Measurements from ENCODE around the gene ANKRD34A. TPM values are rescaled to one million over a fixed set of nuclear protein-coding genes. Genes with fewer than 3 reads are reported as not detected.

The ANKRD34A gene
- total RNA-seq, 1 experiment from 2014 or later, result 1.1 TPM

GRCh38 chr1:145983960-145984830 lies 19.8 kb upstream of the ANKRD34A start:
- intact Hi-C loops (cut with micrococcal nuclease), result no loop called here
- Histone ChIP-seq H3K36me3 (ENCODE audit: control insufficient read depth in 1 of 2, insufficient read depth in 2 of 2, low read length in 2 of 2) (no peaks in the 10 kb centered on the region), H3K27ac (ENCODE audit: low read depth, low read length) (no peak overlapping the region), H3K79me2 (ENCODE audit: insufficient read depth, low read length) (no peaks in the 10 kb centered on the region), H3K4me1 (ENCODE audit: control insufficient read depth in 1 of 2, insufficient read depth in 2 of 2, low read length in 2 of 2) (peaks cover 29 to 47% of the 10 kb centered on the region in 2 experiments), H3K9me3 (ENCODE audit: control insufficient read depth in 1 of 2, insufficient read depth in 1 of 2, low read depth in 1 of 2, low read length in 2 of 2) (no peaks in the 10 kb centered on the region), H4K20me1 (ENCODE audit: insufficient read depth) (no peaks in the 10 kb centered on the region), H3K4me3 (replicated peaks in 1 of 2; ENCODE audit: low read depth in 1 of 2, low read length in 2 of 2) (no peak overlapping the region), H3K4me2 (ENCODE audit: low read length) (peak overlapping the region; percentile 65; the same call in 1 of the 2 replicates), H3K9me2 (ENCODE audit: insufficient read depth) (no peaks in the 10 kb centered on the region), H3K27me3 (ENCODE audit: insufficient read depth, low read length) (no peaks in the 10 kb centered on the region), H3K9ac (ENCODE audit: low read length) (no peak overlapping the region), H2AFZ (ENCODE audit: low read depth, low read length, poor library complexity, severe bottlenecking) (no peak overlapping the region)
- TF ChIP-seq CBX3 (IDR thresholded peaks at IDR 0.05; ENCODE audit: low read depth), result no peak
- no peak for TF ChIP-seq ZFX (IDR thresholded peaks at IDR 0.05)
- no peak for TF ChIP-seq ELF1 (IDR thresholded peaks at IDR 0.05; ENCODE audit: borderline replicate concordance, low read depth)
- no peak for TF ChIP-seq EGR1 (IDR thresholded peaks at IDR 0.05; ENCODE audit: low read depth)
- no peak for TF ChIP-seq POLR2AphosphoS5 (IDR thresholded peaks at IDR 0.05; ENCODE audit: low read depth, low read length)
- TF ChIP-seq CTCF (IDR thresholded peaks at IDR 0.05 in 2 of 3, conservative IDR thresholded peaks at IDR 0.05 in 1 of 3; ENCODE audit: borderline replicate concordance in 1 of 3, insufficient read depth in 1 of 3, low read depth in 2 of 3, low read length in 2 of 3), result no peak
- no peak for TF ChIP-seq JUND (IDR thresholded peaks at IDR 0.05)
- no peak for TF ChIP-seq SIN3A (IDR thresholded peaks at IDR 0.05; ENCODE audit: low read depth)
- no peak for TF ChIP-seq SP1 (IDR thresholded peaks at IDR 0.05; ENCODE audit: low read depth)
- TF ChIP-seq POLR2A (IDR thresholded peaks at IDR 0.05; ENCODE audit: borderline replicate concordance, extremely low read depth, insufficient read depth, insufficient read length), result no peak
- no peak for TF ChIP-seq ZNF274 (IDR thresholded peaks at IDR 0.05; ENCODE audit: low read depth, low read length)
- TF ChIP-seq YY1 (IDR thresholded peaks at IDR 0.05; ENCODE audit: extremely low read depth, insufficient replicate concordance, low read depth, low read length), result no peak
- no peak for TF ChIP-seq REST (IDR thresholded peaks at IDR 0.05; ENCODE audit: low read depth)
- no TSS peak for BruUV-seq (replicated peaks)
- no peak for ATAC-seq
- no peak for DNase-seq (ENCODE audit: low read depth, low spot score)
- CTCF ChIA-PET, result interaction anchor here (0.7 kb wide), 1 partner anchor 23 kb away, joined by 4 read pairs; no protein-coding TSS in a partner anchor
- RAD21 ChIA-PET (ENCODE audit: low non-redundant PET in 1 of 2, low total read pairs in 2 of 2, uncharacterized antibody in 2 of 2, unreplicated experiment in 2 of 2), result no interaction called here
- POLR2A ChIA-PET, result interaction anchor here (1.1 kb wide), 1 partner anchor 52 kb away, joined by 3 read pairs; no protein-coding TSS in a partner anchor

Measured in HCT116 (cell line).